ENCODE results near the gene FZD4. TPM values are rescaled to one million over a fixed set of nuclear protein-coding genes. Genes with fewer than 3 reads are reported as not detected.

Gene FZD4
- total and polyA plus RNA-seq, 7 experiments from 2014 or later: not detected

Other genes with a start within 250 kb of the FZD4 start
- 1 to 10 TPM in 3 of 5 experiments, under 1 TPM in 2; 0.24 to 9.7 (median 1.3) TPM for gene PRSS23, start 154.9 kb downstream of the FZD4 start, total RNA-seq
- gene PRSS23, start 154.9 kb downstream of the FZD4 start, polyA plus RNA-seq: under 1 TPM; 0.07 to 0.54 TPM
- gene TMEM135, start 82.5 kb upstream of the FZD4 start, total RNA-seq: 10 to 100 TPM in 4 of 5 experiments, 1 to 10 TPM in 1; 8.3 to 26.8 (median 12.8) TPM
- gene TMEM135, start 82.5 kb upstream of the FZD4 start, polyA plus RNA-seq: 1 to 10 TPM; 3.4 to 6.8 TPM

All from naive thymus-derived CD4-positive, alpha-beta T cell (primary cell).